DMS 273 treated with DMSO at 0.1 percent for 48 hours (cell line): ENCODE data around the gene SGK2.
"Not testable (repeated sequence)": the region's sequence is repeated elsewhere in the genome, so short reads cannot be mapped to it uniquely, and the experiment has no call there.

Source experiments
- DNase-seq: peaks from one replicate; lab custom pipeline; 2025; lab: John Stamatoyannopoulos, UW

The SGK2 gene

DNA sequence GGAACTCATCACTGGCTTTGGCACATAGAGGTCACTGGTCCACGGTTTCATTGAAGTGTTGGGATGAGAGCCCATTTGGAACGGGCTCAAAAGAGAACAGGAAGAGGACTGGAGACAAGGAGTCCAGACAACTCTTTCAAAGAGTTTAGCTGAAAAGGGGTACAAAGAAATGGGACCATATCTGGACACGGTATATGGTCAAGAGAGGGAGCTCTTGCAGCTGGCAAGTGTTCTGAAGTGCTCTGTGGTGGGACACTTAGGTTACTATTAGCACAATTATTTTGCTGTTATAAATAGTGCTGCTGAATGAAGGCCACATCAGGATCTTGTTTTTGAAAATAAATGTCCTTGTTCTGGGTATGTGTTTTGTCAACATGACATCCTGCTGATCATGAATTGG lies 4.6 kb downstream of the SGK2 start:
- no peak for DNase-seq

DNA sequence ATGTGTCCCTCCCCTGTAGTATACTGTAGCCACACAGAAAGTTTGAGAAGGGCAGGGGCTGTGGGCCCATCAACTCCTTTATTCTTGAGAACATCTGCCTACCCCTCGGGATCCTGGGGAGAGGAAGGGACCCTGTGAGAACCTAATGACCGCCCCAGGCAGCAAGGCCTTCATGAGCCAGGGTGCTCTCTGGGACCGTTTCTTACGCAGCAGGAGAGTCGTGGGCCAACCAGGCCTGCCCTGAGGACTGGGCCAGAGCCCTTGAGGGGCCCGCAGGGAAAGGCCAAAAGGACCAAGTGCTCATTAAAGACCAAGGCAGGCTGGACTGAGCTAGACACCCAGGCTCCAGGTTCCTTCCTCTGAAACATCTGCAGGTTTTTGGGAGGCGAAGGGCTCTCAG lies 5.2 kb downstream of the SGK2 start:
- no peak for DNase-seq

DNA sequence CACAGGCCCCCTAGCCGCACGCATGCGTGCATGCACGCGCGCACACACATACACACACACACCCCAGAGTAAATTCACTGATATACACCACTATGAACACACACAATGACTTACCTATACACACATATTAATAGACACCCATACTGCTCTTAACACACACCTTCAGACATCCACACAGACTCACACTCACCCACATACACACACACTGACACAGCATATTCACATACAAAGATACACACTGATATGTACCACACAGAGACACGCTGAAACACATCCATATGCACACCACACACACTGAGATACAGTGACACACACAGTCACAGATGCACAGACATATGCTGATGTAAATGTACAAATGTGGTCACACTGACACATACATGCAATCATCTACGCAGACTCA lies 5.6 kb downstream of the SGK2 start:
- DNase-seq: no peak

DNA sequence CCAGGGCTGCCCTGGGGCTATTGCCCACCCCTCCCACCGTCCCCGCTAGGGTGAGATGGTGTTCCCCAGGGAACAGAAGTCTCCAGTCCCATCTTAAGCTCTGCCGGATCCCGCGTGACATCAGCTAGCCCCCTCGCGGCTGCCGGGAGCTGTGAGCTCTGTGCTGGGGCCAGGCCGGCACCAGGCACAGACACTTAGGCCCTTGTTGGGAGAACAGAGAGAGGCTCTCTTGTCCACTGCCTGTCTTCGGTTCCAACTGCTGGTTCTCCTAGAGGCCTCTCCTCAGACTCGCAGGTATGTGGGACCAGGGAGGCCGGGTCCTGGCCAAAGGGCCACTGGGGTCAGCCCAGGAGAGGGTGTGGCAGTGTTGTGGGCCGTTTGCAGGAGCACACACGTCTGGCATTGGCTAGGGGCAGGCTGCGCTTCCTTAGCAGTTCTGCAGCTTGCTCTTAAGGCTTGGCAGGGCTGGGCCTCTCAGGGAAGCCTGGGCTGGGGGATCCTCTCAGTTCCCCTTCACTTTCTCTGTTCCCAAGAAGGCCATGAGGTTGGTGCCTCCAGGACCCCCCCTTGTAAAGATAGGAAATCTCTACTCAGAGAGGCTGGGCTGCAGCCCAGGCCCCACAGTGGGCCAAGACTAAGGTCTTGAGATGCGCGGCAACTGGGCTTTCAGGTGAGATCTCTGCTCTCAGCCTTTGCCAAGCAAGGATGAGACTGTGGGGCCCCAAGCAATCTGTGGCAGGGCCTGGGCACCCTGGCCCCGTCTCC lies 6.3 kb downstream of the SGK2 start:
- DNase-seq: no peak

DNA sequence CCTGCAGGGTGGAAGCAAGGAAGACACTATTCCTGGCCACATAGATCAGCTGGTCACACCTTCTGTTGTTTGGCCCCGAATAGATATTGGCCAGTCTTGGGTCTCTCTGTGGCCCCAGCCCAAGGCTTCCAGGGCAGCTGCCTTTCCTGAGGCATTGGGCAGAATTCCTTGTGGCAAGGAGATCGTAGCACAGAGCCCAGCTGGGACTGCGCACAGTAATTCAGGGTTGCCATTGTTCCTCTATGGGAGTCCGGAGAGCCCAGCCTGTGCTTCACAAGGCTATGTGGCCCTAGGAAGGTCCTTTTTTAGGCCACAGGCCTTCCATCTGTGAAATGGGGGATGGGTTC lies 6.9 kb downstream of the SGK2 start:
- DNase-seq: no peak

DNA sequence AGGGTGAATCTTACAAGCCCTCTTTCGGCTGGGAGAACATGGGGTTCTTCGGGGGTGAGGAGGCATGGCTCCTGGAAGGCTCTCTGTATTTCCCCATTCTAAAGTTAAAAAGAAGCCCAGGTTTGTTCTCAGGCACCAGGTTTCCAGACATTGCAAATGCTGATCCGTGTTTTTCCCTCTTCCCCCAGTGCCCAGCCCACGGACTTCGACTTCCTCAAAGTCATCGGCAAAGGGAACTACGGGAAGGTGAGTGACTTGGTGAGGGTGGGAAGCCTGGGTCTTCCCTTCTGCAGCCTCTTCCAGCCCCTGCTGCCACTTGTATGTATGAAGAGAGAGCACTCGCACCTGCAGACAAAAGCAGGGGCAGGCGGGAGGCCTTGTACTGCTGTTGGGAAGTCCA lies 8.7 kb downstream of the SGK2 start:
- DNase-seq: no peak

DNA sequence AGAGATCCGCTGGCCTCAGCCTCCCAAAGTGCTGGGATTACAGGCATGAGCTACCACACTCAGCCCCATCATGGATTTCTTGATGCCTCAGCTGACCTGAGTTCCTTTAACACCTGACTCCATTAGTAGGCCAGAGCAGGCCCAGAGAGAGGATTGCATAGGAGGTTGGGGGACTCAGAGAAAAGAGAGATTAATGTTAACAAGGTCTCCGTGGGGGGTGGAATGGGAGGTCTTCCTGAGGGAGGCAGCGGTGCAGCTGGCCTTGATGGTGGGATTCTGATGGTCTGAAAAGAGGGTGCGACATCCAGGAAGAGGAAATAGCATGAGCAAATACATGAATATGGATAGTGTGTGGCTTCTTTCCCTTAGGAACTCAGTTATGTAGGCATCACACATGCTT lies 9.9 kb downstream of the SGK2 start:
- DNase-seq: no peak

DNA sequence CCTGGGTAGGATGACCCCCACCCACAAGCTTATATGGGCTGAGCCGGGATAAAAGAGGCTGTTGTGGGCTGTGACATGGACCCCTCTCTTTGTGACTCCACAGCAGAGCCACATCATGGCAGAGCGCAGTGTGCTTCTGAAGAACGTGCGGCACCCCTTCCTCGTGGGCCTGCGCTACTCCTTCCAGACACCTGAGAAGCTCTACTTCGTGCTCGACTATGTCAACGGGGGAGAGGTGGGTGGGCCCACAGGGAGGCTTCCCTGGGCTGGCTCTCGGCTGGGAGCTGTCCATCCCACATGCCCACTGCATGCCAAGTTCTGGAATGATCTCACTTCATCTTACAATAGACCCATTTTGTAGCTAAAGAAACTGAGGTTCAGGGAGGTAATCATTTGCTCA lies 10.5 kb downstream of the SGK2 start:
- DNase-seq: no peak

DNA sequence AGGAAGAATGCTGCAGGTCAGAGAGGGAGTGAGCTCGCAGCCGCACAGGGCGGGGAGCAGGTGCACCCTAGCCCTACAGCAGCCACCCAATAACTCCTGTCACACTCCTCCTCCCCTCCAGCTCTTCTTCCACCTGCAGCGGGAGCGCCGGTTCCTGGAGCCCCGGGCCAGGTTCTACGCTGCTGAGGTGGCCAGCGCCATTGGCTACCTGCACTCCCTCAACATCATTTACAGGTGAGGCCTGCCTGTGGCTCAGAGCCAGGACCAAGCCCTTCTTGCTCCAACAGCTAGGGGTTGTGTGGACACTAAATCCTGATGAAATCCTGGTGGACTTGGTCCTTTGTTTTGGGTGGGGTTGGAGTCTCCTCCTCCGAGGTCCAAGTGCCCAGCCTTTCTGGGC lies 11.7 kb downstream of the SGK2 start:
- DNase-seq: no peak

DNA sequence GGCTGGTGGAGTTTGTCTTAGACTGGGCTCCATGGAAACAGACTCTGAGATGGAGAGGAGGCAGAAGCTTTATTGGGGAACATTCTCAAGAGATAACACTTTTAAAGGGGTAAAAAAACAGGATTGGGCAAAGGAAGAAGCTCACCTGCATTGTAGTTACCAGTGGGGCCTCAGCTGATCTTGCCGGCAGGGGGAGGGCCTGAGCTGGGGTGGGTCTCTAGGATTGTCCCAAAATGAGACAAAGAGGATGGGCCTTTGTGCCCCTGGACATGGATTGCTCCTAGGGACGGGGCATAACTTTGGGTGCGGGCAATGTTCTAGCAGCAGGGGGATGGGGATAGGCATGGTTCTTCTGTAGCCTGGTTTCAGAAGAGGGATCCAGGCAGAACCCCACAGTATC lies 12.5 kb downstream of the SGK2 start:
- DNase-seq: no peak

DNA sequence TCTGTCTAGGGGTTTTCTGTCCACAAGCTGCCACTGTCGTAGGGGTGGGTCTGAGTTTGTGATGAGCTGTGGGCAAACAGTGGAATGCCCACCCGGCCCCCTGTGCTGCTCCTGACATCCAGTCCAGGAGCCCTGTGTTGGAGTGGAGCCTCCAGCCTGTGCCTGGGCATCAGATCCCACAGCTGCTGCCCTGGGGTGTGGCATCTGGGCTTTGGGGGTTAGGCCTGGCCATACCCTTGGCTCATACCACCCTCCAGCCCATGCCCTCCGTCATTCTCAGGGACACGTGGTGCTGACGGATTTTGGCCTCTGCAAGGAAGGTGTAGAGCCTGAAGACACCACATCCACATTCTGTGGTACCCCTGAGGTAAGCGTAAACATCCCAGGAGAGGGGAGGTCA lies 12.9 kb downstream of the SGK2 start:
- no peak for DNase-seq

DNA sequence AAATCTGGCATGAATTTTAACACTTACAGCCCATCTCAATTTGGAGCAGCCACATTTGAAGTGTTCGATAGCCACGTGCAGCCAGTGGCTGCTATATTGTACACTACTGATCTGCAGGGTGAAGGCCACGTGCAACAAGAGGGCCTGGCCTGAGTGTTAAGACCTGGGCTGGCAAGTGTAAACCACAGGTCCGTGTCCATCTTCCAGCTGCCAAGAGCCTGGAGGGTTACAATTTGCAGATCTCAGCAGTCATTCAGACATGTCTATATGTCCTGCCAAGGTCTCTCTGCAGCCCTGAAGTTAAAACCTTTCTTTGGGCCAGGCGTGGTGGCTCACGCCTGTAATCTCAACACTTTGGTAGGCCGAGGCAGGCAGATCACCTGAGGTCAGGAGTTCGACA lies 14.1 kb downstream of the SGK2 start:
- no peak for DNase-seq

DNA sequence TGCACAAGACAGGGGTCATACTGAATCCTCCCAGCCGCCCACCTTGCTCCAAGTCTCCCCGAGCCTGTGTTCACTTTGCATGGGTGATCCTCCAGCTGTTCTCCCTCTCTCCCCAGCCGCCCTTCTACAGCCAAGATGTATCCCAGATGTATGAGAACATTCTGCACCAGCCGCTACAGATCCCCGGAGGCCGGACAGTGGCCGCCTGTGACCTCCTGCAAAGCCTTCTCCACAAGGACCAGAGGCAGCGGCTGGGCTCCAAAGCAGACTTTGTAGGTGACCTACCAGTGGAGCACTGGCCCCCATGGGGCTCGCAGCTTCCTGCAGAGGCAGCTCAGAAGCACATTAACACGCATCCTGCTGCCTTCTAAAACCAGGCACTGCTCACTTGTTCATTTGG lies 17.3 kb downstream of the SGK2 start:
- DNase-seq: no peak

DNA sequence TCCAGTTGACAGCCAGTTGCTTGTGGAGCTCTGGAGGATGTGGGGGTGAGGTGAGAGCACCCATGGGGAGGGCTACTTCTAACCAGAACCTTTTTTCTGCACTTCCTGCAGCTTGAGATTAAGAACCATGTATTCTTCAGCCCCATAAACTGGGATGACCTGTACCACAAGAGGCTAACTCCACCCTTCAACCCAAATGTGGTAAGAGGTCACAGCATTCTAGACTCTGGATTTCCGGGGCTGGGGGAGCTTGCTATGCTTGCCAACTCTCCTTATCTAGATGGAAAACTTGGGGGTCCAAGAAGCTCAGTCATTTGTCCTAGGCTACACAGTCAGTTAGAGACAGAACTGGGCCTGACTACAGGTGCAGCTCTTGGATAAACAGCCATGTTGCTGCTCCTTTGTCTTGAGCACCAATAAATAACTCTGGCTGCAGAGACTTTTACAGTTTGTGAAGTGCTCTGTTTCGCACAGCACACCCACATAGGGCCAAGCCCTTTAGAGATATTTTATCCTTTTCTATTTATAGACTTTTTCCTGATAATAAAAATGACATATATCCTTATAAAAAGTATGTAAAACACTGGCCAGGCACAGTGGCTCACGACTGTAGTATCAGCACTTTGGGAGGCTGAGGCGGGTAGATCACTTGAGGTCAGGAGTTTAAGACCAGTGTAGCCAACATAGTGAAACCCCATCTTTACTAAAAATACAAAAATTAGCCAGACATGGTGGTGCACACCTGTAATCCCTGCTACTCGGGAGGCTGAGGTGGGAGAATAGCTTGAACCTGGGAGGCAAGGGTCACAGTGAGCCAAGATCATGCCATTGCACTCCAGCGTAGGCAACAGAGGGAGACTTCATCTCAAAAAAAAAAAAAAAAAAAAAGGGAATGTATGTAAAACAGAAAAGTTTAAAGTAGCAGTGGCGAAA lies 21.3 kb downstream of the SGK2 start:
- no peak for DNase-seq

DNA sequence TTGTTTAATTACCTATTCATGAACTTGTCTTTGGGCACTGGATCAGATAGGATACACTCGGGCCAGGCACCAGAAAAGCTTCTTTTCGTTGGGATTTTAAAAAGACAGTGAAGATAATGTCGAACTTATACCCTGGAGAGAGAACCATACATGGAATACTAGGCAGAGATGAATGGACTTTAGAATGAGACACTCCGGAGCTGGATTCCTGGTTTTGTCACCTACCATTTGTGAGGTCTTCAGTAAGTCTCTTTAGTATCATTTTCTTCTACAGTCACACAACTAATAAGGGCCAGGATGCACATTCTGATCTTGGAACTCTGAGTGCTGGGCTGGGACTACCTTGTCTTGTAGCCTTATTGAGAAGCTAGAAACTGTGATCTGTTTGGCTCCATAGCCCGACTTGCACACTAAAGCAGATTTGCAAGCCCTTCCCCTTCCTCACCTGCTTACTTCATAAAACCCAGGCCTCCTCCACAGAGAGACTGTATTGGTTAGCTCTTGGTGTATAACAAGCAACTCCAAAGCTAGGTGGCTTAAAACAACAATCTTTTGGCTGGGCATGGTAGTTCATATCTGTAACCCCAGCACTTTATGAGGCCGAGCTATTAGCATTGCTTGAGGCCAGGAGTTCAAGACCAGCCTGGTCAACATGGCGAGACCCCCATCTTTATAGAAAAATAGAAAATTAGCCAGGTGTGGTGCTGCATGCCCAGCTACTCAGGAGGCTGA lies 24.5 kb downstream of the SGK2 start:
- no peak for DNase-seq

DNA sequence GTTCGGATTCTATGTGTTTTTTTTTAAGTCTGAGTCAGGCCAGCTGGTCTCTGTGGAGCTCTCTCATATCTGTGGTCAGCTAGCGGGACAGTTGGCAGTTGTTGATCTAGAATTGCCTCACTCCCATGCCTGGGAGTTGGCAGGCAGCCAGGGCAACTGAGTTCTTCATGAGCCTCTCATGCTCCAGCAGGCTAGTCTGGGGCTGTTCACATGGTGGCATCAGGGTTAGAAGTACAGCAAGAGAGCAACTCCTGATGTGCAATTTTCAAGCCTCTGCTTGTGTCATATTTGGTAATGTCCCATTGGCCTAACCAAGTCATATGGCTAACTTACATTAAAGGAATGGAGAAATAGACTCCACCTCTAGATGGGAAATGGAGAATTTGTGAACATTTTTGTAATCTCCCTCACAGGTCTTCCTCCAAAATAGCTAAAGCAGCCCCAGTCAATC lies 25.2 kb downstream of the SGK2 start:
- DNase-seq: no peak

DNA sequence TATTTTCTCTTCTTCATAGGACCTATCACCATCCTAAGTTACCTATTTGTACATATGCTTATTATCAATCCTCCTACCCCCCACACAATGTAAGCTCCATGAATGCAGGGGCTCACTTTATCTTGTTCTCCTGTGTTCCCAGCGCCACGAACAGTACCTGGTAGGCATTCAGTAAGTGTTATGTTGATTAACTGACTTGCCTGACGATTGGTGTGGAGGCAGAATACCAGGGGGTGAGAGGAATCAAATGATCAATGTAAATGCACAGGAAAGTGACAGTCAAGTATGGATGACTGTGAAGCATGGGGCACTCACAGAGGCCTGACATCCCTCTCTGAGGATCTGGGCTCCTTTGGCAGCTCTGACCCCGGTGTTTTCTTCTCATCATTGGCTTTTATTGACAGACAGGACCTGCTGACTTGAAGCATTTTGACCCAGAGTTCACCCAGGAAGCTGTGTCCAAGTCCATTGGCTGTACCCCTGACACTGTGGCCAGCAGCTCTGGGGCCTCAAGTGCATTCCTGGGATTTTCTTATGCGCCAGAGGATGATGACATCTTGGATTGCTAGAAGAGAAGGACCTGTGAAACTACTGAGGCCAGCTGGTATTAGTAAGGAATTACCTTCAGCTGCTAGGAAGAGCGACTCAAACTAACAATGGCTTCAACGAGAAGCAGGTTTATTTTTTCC lies 25.8 kb downstream of the SGK2 start:
- DNase-seq: no peak

DNA sequence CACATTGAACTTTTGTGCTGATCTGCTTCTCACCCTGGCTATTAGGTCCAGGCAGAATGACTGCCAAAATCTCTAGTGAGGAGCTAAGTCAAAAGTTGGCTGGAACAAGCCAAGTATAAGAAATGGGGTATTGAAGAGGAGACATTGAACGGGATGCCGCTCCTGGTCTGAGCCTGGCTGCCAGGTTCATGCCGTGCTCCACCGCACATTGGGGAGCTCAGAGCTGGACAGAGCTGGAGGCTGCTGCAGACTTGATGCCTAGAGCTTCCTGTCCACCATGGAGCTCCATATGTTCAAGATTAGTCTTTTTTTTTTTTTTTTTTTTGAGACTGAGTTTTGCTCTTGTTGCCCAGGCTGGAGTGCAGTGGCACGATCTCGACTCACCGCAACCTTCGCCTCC lies 27.8 kb downstream of the SGK2 start:
- no peak for DNase-seq

DNA sequence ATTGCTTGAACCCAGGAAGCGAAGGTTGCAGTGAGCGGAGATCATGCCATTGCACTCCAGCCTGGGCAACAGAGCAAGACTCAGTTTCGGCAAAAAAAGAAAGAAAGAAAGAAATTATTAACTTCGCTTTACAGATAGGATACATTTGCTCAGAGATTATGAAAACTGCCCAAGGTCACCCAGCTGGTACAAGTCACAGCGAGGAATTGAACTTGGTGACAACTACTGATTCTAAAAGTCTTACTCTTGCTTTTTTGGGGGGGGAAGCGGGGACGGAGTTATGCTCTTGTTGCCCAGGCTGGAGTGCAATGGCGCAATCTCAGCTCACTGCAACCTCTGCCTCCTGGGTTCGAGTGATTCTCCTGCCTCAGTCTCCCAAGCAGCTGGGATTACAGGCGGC lies 29.7 kb downstream of the SGK2 start:
- DNase-seq: not testable (repeated sequence)

DNA sequence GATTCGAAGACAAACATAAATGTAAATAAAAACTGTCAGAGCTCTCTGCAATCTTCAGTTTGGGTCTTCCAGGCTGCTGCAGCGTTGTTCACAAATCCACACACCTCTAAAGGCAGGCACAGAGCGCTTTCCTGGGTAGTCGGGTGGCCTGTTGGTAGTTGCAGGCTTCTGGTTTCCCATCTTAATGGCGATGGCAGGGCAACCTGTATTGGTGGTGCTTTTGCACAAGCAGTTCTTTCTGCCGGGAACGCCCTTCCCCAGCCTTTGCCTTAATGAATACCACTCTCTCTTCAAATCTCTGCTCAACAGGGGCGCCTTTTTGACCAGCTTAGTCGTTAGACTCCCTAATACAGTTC lies 31.2 kb downstream of the SGK2 start:
- no peak for DNase-seq

DNA sequence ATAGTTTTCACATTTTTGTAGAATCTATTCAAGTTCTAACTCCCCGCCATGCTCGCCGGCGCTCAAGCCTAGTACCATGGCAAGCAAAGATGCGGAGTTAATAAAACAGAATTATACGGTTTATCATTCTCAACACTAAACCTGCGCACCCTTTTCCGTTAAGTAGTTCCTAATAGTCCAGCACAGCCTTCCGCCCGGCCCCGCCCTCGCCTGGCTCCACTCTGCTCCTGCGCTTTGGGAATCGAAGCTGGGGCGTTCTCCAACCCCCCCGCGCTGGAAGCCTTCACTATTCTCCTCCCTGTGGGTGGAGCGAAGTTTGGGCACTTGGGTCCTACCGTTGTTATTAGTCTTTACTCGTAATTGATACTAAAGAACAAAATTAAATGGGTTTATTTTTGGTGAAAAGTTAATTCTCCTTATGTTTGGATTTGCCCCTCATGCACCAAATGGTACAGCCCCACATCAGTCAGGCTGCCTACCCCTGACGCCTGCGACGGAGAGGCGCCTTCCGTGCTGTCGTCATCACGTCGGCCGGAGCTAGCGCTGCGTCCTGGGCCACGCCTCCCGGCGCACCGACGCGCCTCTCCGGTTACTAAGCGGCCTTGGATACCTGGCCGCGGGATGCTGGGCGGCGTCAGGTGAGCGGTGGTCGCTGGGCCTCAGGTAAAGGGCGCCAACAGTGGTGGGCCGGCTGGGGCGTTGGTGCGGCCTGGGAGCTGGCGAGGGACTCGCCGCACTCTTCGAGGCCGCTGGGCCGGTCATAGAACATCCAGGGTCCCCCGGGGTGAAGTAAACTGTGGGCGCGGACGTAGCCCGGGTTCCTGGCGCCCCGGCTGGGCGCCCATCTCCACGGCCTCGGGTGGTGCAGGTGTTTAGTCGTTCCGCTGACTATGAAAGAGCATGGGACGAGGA lies 31.8 kb downstream of the SGK2 start, which contains the start of gene IFT52:
Gene IFT52 (plus strand): TSS at position 546 of the 912 bp plus-strand sequence. CDS start 3,762 bp downstream, outside the sequence.
- peak; percentile 90 for DNase-seq
